H9 (cell line): ENCODE results near the gene NACC2. TPM values are rescaled to one million over a fixed set of nuclear protein-coding genes. Genes with fewer than 3 reads are reported as not detected.

Experiments
- DNase-seq: peaks from one replicate; pipeline ENCODE4 v3.0.0-alpha.2; 2017
- H2AFZ ChIP-seq: one replicate; pipeline ENCODE4 v1.6.1; 2013; ENCODE audit warnings: mild to moderate bottlenecking, low read length, control low read depth, moderate library complexity
- H2AK5ac ChIP-seq: 2 replicates; pipeline ENCODE4 v1.6.1; 2013; ENCODE audit warnings: low read length, control low read depth, mixed read lengths; ENCODE audit not compliant: insufficient read length
- H2BK120ac ChIP-seq: one replicate; pipeline ENCODE4 v1.6.1; 2013; ENCODE audit warnings: low read depth, mild to moderate bottlenecking, low read length, control low read depth, inconsistent platforms; ENCODE audit not compliant: poor library complexity, severe bottlenecking
- H2BK12ac ChIP-seq: 2 replicates; pipeline ENCODE4 v1.6.1; 2013; ENCODE audit warnings: low read length, control low read depth, mixed read lengths, low read depth; ENCODE audit not compliant: insufficient read length
- H2BK15ac ChIP-seq: 2 replicates; pipeline ENCODE4 v1.6.1; 2013; ENCODE audit warnings: low read depth, low read length, control low read depth
- H2BK20ac ChIP-seq: one replicate; pipeline ENCODE4 v1.6.1; 2013; ENCODE audit warnings: low read depth, mild to moderate bottlenecking, low read length, control low read depth, inconsistent platforms; ENCODE audit not compliant: poor library complexity, severe bottlenecking
- H2BK5ac ChIP-seq: 2 replicates; pipeline ENCODE4 v1.6.1; 2013; ENCODE audit warnings: low read length, control low read depth, mixed read lengths; ENCODE audit not compliant: insufficient read length
- H3K14ac ChIP-seq: 2 replicates; pipeline ENCODE4 v1.6.1; 2013; ENCODE audit warnings: low read length, control low read depth; ENCODE audit not compliant: insufficient read depth
- H3K18ac ChIP-seq: 2 replicates; pipeline ENCODE4 v1.6.1; 2013; ENCODE audit warnings: low read depth, mild to moderate bottlenecking, mixed read lengths, low read length, control low read depth; ENCODE audit not compliant: insufficient read length
- H3K23ac ChIP-seq: 2 replicates; pipeline ENCODE4 v1.6.1; 2013; ENCODE audit warnings: low read length, control low read depth, mixed read lengths, low read depth; ENCODE audit not compliant: insufficient read length
- H3K23me2 ChIP-seq: 2 replicates; pipeline ENCODE4 v1.6.1; 2013; ENCODE audit warnings: low read depth, mild to moderate bottlenecking, mixed read lengths, low read length, control low read depth; ENCODE audit not compliant: insufficient read length, poor library complexity, severe bottlenecking
- H3K27ac ChIP-seq: 2 replicates; pipeline ENCODE4 v1.5.1; 2013; ENCODE audit warnings: low read length, control low read depth, mixed read lengths, low read depth; ENCODE audit not compliant: insufficient read length
- H3K27me3 ChIP-seq: 2 replicates; pipeline ENCODE4 v1.6.1; 2013; ENCODE audit warnings: low read length, control low read depth, inconsistent platforms; ENCODE audit not compliant: insufficient read depth
- H3K4ac ChIP-seq: 2 replicates; pipeline ENCODE4 v1.6.1; 2013; ENCODE audit warnings: low read depth, mild to moderate bottlenecking, control low read depth, inconsistent platforms, low read length, moderate library complexity
- H3K4me1 ChIP-seq: 2 replicates; pipeline ENCODE4 v1.6.1; 2013; ENCODE audit warnings: low read length, control low read depth, inconsistent platforms; ENCODE audit not compliant: insufficient read depth
- H3K4me2 ChIP-seq: 2 replicates; pipeline ENCODE4 v1.6.1; 2013; ENCODE audit warnings: low read length, control low read depth, mixed read lengths; ENCODE audit not compliant: insufficient read length, insufficient read depth
- H3K56ac ChIP-seq: 2 replicates; pipeline ENCODE4 v1.6.1; 2013; ENCODE audit warnings: low read depth, mild to moderate bottlenecking, mixed read lengths, low read length, control low read depth; ENCODE audit not compliant: insufficient read length
- H3K79me1 ChIP-seq: 2 replicates; pipeline ENCODE4 v1.6.1; 2013; ENCODE audit warnings: low read depth, mild to moderate bottlenecking, moderate library complexity, low read length, control low read depth, inconsistent platforms; ENCODE audit not compliant: insufficient read depth, poor library complexity, severe bottlenecking
- H3K79me2 ChIP-seq: 2 replicates; pipeline ENCODE4 v1.6.1; 2013; ENCODE audit warnings: low read length, control low read depth, inconsistent platforms; ENCODE audit not compliant: insufficient read depth
- H3K9ac ChIP-seq: 2 replicates; pipeline ENCODE4 v1.6.1; 2013; ENCODE audit warnings: low read length, control low read depth, mixed read lengths; ENCODE audit not compliant: insufficient read length; ENCODE audit errors: extremely low read depth
- H3K9me3 ChIP-seq: one replicate; pipeline ENCODE4 v1.6.1; 2013; ENCODE audit warnings: low read depth, low read length, inconsistent platforms; ENCODE audit not compliant: control insufficient read depth
- H3T11ph ChIP-seq: one replicate; pipeline ENCODE4 v1.6.1; 2013; ENCODE audit warnings: mild to moderate bottlenecking, low read length, control low read depth, inconsistent platforms
- H4K20me1 ChIP-seq: one replicate; pipeline ENCODE4 v1.6.1; 2013; ENCODE audit not compliant: control insufficient read depth, insufficient read length, insufficient read depth
- H4K5ac ChIP-seq: 2 replicates; pipeline ENCODE4 v1.6.1; 2013; ENCODE audit warnings: low read depth, mild to moderate bottlenecking, mixed read lengths, low read length, control low read depth; ENCODE audit not compliant: insufficient read length
- H4K8ac ChIP-seq: replicated peaks from 2 replicates; pipeline ENCODE4 v1.6.1; 2013; ENCODE audit warnings: low read length, control low read depth, mixed read lengths, low read depth; ENCODE audit not compliant: insufficient read length
- H4K91ac ChIP-seq: 2 replicates; pipeline ENCODE4 v1.6.1; 2013; ENCODE audit warnings: low read depth, mild to moderate bottlenecking, moderate library complexity, mixed read lengths, low read length, control low read depth; ENCODE audit not compliant: insufficient read length
- H3K27ac Mint-ChIP-seq, 3 experiments: 2 replicates in 2 of 3; 3 replicates in 1 of 3; pipeline ENCODE4 v1.8.0; 2020 to 2021; ENCODE audit warnings: mixed read lengths in 3 of 3, mild to moderate bottlenecking in 1 of 3, moderate library complexity in 1 of 3
- H3K27me3 Mint-ChIP-seq: 2 replicates; pipeline ENCODE4 v1.8.0; 2021; ENCODE audit warnings: low read depth, mild to moderate bottlenecking, moderate library complexity, mixed read lengths
- H3K36me3 Mint-ChIP-seq, 3 experiments: 2 replicates in 2 of 3; 3 replicates in 1 of 3; pipeline ENCODE4 v1.8.0; 2020 to 2021; ENCODE audit warnings: low read depth in 3 of 3, mixed read lengths in 3 of 3; ENCODE audit not compliant: insufficient read depth in 1 of 3
- H3K4me1 Mint-ChIP-seq, 2 experiments: 2 replicates each; pipeline ENCODE4 v1.8.0; 2020; ENCODE audit warnings: mixed read lengths in 2 of 2
- H3K4me3 Mint-ChIP-seq, 2 experiments: 2 replicates in 1 of 2; 3 replicates in 1 of 2; pipeline ENCODE4 v1.8.0; 2020 to 2021; ENCODE audit warnings: mild to moderate bottlenecking in 2 of 2, mixed read lengths in 2 of 2, moderate library complexity in 1 of 2
- H3K9me3 Mint-ChIP-seq, 2 experiments: 2 replicates in 1 of 2; 3 replicates in 1 of 2; pipeline ENCODE4 v1.8.0; 2020; ENCODE audit warnings: mild to moderate bottlenecking in 2 of 2, mixed read lengths in 2 of 2, moderate library complexity in 1 of 2
- WGBS: extraction: QIAGEN DNeasy Blood & Tissue Kit; methylation state at CpG from one replicate; pipeline ENCODE4 v1.1.7; 2013; ENCODE audit warnings: missing lambda C conversion rate, low lambda C conversion rate, mixed read lengths; ENCODE audit not compliant: insufficient read length; ENCODE audit errors: extremely low coverage; 5-methylcytosine and 5-hydroxymethylcytosine counted together
- total RNA-seq: library from RNA; stranded (reverse); gene quantifications from 2 replicates; pipeline ENCODE4 v1.2.1, GENCODE V29; 2021
- TF ChIP-seq, protein P1 (sequence below): fragments of 200-600 bp; sonication (generic); conservative IDR thresholded peaks from 3 replicates; pipeline ENCODE4 v1.8.0; 2021; ENCODE audit warnings: antibody characterized with exemption, mild to moderate bottlenecking

Gene NACC2
- total RNA-seq, 1 experiment from 2014 or later, result 11.5 TPM

DNA sequence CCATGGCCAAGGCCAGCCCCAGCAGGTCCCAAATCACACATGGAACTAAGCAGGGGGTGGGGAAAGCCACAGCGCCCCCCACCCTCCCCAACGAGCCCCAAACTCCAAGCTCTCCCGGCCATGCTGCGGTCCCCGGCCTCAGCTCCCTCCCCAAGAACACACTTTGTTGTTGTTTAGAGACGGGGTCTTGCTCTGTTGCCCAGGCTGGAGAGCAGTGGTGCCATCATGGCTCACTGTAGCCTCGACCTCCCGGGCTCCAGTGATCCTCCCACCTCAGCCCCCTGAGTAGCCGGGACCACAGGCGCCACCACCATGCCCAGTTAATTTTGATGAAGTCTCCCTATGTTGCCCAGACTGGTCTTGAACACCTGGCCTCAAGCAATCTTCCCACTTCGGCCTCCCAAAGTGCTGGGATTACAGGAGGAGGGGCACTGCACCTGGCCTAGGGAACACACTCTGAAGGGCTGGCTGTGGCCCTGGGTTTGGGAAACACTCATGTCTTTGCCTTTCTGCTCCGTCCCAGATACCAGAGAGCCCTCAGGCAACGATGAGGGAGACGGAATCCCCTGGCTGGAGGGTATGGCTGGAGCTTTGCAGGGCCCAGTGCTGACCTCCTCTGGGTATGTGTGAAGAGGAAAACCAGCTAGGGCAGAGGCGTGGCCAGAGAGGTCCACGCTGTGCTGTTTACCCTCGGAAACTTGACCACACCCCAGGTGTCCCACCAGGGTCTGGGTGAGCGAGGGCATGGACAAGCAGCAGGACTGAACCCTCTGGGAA, 80.8 kb downstream of the NACC2 start:
- Histone ChIP-seq H4K8ac (no peak overlapping the region), H3K27ac (no peak overlapping the region), H2AFZ (no peak overlapping the region), H2BK15ac (no peak overlapping the region), H4K20me1 (no peaks in the 10 kb centered on the region), H3K4me2 (no peak overlapping the region), H3K27me3 (no peaks in the 10 kb centered on the region), H3T11ph (no peak overlapping the region), H3K4ac (no peak overlapping the region), H3K79me2 (no peaks in the 10 kb centered on the region), H2BK120ac (no peak overlapping the region), H3K9ac (no peak overlapping the region), H3K9me3 (no peaks in the 10 kb centered on the region), H2BK20ac (no peak overlapping the region), H2BK5ac (no peak overlapping the region), H2AK5ac (no peak overlapping the region), H4K5ac (no peak overlapping the region), H3K56ac (no peak overlapping the region), H3K23ac (no peak overlapping the region), H3K4me1 (no peaks in the 10 kb centered on the region), H3K18ac (no peak overlapping the region), H3K14ac (no peak overlapping the region; the same call in 1 of the 2 replicates), H3K23me2 (no peaks in the 10 kb centered on the region), H3K79me1 (no peaks in the 10 kb centered on the region), H2BK12ac (no peak overlapping the region), H4K91ac (no peak overlapping the region)
- no peak for DNase-seq
- Mint-ChIP-seq H3K4me1 (peaks cover 24 to 46% of the 10 kb centered on the region in 2 experiments), H3K36me3 (peaks cover 0 to 3% (median 0%) of the 10 kb centered on the region in 3 experiments; a peak in 1 of 7 replicates), H3K4me3 (no peak overlapping the region), H3K9me3 (no peaks in the 10 kb centered on the region), H3K27ac (no peak overlapping the region; a peak in 1 of 7 replicates), H3K27me3 (no peaks in the 10 kb centered on the region; the same call in 1 of the 2 replicates)
- no CpG with 5 or more reads among the region's 18 CpGs for WGBS
- TF ChIP-seq, protein P1, sequence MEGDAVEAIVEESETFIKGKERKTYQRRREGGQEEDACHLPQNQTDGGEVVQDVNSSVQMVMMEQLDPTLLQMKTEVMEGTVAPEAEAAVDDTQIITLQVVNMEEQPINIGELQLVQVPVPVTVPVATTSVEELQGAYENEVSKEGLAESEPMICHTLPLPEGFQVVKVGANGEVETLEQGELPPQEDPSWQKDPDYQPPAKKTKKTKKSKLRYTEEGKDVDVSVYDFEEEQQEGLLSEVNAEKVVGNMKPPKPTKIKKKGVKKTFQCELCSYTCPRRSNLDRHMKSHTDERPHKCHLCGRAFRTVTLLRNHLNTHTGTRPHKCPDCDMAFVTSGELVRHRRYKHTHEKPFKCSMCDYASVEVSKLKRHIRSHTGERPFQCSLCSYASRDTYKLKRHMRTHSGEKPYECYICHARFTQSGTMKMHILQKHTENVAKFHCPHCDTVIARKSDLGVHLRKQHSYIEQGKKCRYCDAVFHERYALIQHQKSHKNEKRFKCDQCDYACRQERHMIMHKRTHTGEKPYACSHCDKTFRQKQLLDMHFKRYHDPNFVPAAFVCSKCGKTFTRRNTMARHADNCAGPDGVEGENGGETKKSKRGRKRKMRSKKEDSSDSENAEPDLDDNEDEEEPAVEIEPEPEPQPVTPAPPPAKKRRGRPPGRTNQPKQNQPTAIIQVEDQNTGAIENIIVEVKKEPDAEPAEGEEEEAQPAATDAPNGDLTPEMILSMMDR, result no peak
